HT-29 (cell line): ENCODE results near the gene CLCA4. TPM values are rescaled to one million over a fixed set of nuclear protein-coding genes. Genes with fewer than 3 reads are reported as not detected.

ENCODE experiments used
- DNase-seq: peaks from one replicate; pipeline ENCODE4 v3.0.0-alpha.2; 2015; ENCODE audit warnings: low spot score
- total RNA-seq: library from RNA; depleted of rRNA; stranded (reverse); fragments of >200 nt; shearing (Covaris generic); gene quantifications from 2 replicates; pipeline ENCODE4 v1.2.3, GENCODE V29; 2014; rRNA removed

The CLCA4 gene
- total RNA-seq, 1 experiment from 2014 or later, result 0.36 TPM

- peak; percentile 92 for DNase-seq
These were observed 70.0 kb downstream of the CLCA4 start for GRCh38 chr1:86616871-86617270.

- no peak for DNase-seq
These were observed 71.5 kb downstream of the CLCA4 start for GRCh38 chr1:86618358-86618757.

- DNase-seq, result no peak
These were observed 72.4 kb downstream of the CLCA4 start for GRCh38 chr1:86619313-86619712.

GRCh38 chr1:86621286-86621685, 74.4 kb downstream of the CLCA4 start:
- no peak for DNase-seq

Other genes with a start within 250 kb of the CLCA4 start
- gene ODF2L, start 150.8 kb upstream of the CLCA4 start, total RNA-seq, result 6.2 and 9.7 TPM in 2 replicates
- gene CLCA2, start 122.9 kb upstream of the CLCA4 start, total RNA-seq, result not detected in 2 replicates
- not detected in 2 replicates for gene CLCA1, start 78.2 kb upstream of the CLCA4 start, total RNA-seq
- 17.0 and 18.1 TPM in 2 replicates for gene SH3GLB1, start 157.5 kb downstream of the CLCA4 start, total RNA-seq